SH-SY5Y (cell line): Measurements from ENCODE around the gene SLC66A3.

ENCODE experiments used
- GATA2 ChIP-seq: IDR thresholded peaks from 2 replicates; pipeline ENCODE4 v1.6.1; 2011; ENCODE audit warnings: mild to moderate bottlenecking, low read depth, low read length
- GATA3 ChIP-seq: IDR thresholded peaks from 2 replicates; pipeline ENCODE4 v1.6.1; 2011; ENCODE audit warnings: low read depth, mild to moderate bottlenecking, low read length, moderate library complexity

- no peak for TF ChIP-seq GATA2
- no peak for TF ChIP-seq GATA3
Measured at GRCh38 chr2:11142330-11142729, 12.9 kb upstream of the SLC66A3 start.
